ENCODE measurements around the gene PITPNM3.

Gene PITPNM3

DNA sequence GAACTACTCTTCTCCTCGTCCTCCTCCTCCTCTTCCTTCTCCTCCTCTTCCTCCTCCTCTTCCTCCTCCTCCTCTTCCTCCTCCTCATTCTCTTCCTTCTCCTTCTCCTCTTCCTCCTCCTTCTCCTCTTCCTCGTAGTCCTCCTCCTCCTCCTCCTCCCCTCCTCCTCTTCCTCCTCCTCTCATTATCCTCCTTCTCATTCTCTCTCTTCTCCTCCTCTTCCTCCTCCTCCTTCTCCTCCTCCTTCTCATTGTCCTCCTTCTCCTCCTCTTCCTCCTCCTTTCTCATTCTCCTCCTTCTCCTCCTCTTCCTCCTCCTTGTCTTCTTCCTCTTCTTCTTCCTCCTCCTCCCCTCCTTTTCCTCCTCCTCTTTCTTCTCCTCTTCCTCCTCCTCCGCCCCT, 4.1 kb upstream of the PITPNM3 start:
- DNase-seq (ENCODE audit: extremely low spot score): no peak
- POLR2A ChIA-PET: no interaction called here
- CTCF ChIA-PET: no interaction called here
- TF ChIP-seq, protein P1, sequence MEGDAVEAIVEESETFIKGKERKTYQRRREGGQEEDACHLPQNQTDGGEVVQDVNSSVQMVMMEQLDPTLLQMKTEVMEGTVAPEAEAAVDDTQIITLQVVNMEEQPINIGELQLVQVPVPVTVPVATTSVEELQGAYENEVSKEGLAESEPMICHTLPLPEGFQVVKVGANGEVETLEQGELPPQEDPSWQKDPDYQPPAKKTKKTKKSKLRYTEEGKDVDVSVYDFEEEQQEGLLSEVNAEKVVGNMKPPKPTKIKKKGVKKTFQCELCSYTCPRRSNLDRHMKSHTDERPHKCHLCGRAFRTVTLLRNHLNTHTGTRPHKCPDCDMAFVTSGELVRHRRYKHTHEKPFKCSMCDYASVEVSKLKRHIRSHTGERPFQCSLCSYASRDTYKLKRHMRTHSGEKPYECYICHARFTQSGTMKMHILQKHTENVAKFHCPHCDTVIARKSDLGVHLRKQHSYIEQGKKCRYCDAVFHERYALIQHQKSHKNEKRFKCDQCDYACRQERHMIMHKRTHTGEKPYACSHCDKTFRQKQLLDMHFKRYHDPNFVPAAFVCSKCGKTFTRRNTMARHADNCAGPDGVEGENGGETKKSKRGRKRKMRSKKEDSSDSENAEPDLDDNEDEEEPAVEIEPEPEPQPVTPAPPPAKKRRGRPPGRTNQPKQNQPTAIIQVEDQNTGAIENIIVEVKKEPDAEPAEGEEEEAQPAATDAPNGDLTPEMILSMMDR (IDR thresholded peaks at IDR 0.05; ENCODE audit: control extremely low read depth, extremely low read depth, low read depth, missing control alignments): no peak

DNA sequence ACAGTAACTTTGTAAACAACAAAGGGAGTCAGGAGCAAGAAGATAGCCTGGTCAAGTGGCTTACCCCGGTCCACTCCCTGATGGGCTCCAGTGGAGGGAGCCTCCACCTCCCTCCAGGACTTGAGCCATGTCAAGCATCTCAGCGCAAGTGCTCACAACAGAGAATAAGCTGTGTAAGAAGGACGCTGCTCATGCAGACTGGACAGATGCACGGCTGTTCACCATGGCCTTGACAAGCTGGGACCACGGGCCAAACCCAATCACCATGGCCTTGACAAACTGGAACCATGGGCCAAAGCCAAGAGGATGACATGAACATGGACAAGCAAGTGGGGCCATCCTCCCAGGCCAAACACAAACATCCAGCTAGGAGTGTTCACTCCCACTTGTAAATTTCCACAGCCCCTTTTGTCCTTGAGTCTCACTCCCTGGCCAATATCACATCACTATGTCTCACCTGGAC, 3.4 kb upstream of the PITPNM3 start:
- ChIA-PET CTCF (no interaction called here), POLR2A (no interaction called here)
- TF ChIP-seq, protein P1 (IDR thresholded peaks at IDR 0.05; ENCODE audit: control extremely low read depth, extremely low read depth, low read depth, missing control alignments): no peak
- DNase-seq (ENCODE audit: extremely low spot score): no peak

DNA sequence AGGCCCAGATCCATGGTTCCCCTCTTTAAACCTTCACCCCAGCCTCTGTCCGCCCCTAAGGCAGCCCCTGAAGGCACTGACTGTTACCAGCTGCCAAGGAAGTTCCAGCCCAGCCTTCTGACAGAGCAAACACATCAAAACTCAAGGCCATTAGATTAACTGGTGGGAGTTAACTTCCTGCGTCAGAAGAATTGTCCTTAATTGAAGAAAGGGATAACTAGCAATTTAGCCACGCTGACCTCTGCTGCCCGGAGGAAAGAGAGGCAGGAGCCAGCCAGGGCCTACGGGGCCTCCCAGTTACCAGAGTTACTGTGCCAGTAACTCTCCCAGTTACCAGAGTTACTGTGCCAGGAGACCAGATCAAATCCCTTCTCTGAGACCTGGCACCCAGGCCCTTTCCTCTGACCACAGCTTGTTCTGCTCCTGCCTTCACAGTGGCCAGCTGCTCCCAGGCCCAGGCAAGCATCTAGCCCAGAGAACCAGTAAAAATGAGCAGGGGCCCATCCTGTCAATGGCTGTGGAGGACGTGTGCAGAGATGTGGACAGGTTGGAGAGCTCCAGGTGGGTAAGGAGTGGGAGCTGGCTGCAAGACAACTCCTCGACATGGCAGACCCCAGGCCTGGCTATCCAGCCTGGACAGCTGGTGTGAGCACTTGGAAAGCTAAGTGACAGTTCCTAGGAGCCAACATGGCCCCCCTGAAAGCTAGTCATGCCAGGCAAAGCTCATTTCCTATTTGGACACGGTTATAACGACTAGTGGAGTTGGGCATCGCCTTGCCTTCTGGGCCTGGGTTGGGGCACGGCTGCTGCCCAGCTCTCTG, 2.8 kb upstream of the PITPNM3 start:
- CTCF ChIA-PET: no interaction called here
- TF ChIP-seq, protein P1 (IDR thresholded peaks at IDR 0.05; ENCODE audit: control extremely low read depth, extremely low read depth, low read depth, missing control alignments): no peak
- POLR2A ChIA-PET: no interaction called here
- no peak for DNase-seq (ENCODE audit: extremely low spot score)

DNA sequence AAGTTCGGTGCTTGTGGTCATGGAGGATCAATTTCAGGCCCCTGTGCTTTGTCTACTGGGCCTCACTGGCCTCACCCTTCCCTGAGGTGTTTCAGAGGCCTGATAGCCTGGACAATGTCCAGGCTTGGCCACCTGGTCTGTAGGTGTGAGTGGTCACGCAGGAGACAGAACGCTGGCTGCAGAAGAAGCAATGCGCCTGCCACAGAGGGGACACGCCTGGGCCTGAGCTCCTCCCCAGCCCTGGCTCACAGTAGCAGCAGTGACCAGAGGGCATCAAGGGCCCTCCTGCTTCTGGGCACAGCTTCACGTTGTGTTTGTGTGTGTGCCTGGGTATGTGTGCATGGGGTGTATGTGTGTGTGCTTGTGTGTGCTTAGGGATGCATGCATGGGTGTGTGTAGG, 1.9 kb upstream of the PITPNM3 start:
- TF ChIP-seq, protein P1 (IDR thresholded peaks at IDR 0.05; ENCODE audit: control extremely low read depth, extremely low read depth, low read depth, missing control alignments): no peak
- ChIA-PET POLR2A (no interaction called here), CTCF (no interaction called here)
- DNase-seq (ENCODE audit: extremely low spot score): no peak

DNA sequence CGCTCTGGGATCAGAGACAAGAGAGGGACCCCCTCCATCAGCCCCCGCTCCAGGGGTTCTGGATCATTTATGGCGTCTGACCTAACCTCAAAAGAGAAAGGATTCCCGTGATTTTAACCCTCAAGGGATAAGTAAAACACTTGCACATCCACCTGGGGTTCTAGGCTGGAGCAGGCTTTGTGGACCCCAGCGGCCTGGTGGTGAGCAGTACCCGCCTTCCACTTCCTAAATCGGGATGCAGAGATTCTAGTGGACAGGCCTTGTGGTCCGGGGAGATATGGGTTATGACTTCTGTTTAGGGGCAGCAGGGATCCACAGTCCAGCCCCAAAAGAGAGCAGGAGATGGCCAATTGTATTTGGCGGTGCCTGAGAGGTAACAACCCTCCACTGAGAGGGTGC, 684 bp upstream of the PITPNM3 start:
- no peak for DNase-seq (ENCODE audit: extremely low spot score)
- CTCF ChIA-PET: no interaction called here
- TF ChIP-seq, protein P1 (IDR thresholded peaks at IDR 0.05; ENCODE audit: control extremely low read depth, extremely low read depth, low read depth, missing control alignments): no peak
- POLR2A ChIA-PET: no interaction called here

DNA sequence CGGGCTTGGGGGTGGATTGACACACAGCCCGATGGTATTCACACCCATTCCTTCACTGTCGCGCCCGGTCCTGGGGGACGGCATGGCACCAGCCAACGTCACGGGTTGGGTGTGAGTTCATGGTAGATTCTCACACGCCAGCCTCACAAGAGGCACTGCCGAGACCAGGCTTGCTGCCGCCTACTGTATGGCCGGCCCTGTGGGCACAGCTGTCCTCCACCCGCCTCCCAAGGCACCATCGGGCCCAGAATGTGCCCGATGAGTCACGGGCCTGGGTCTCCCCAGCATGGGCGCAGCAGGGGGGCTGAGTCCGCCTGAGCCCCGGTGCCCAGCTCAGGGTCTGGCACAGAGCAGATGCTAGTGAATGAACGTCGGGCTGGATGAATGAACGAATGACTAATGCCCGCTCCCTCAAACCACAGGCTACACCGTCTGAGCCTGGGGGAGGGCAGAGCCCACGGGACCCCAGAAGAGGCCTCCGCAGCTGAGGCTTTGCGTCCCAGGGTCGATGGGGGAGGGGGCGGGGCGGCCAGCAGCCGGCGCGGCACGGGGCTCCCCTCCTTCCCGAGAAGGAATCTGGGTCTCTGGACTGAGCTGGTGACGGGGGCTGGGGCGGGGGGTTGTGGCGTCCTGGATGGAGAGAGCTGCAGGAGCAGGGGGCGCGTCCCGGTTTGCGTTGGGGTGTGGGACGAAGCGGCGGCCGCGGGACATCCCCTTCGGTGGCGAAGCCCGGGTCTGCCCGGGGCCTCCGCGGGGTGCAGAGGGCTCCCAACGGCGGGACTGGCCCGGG, 829 bp downstream of the PITPNM3 start:
- TF ChIP-seq, protein P1 (IDR thresholded peaks at IDR 0.05; ENCODE audit: control extremely low read depth, extremely low read depth, low read depth, missing control alignments): no peak
- CTCF ChIA-PET: no interaction called here
- DNase-seq (ENCODE audit: extremely low spot score): no peak
- POLR2A ChIA-PET: no interaction called here

Measured in GM10248 (cell line).